Endothelial cell (in vitro differentiated cells): ENCODE results near the gene CUL4B. TPM values are rescaled to one million over a fixed set of nuclear protein-coding genes. Genes with fewer than 3 reads are reported as not detected.

Experiments
- DNase-seq: peaks from one replicate; pipeline ENCODE4 v3.0.0; 2021; ENCODE audit warnings: low spot score
- H3K27ac Mint-ChIP-seq: one replicate; pipeline ENCODE4 v1.8.0; 2021; ENCODE audit warnings: mixed read lengths, inconsistent platforms; ENCODE audit not compliant: unreplicated experiment
- H3K27me3 Mint-ChIP-seq: one replicate; pipeline ENCODE4 v1.8.0; 2021; ENCODE audit warnings: mild to moderate bottlenecking, moderate library complexity, mixed read lengths, inconsistent platforms; ENCODE audit not compliant: unreplicated experiment
- H3K36me3 Mint-ChIP-seq: one replicate; pipeline ENCODE4 v1.8.0; 2021; ENCODE audit warnings: mild to moderate bottlenecking, low read depth, mixed read lengths, inconsistent platforms; ENCODE audit not compliant: unreplicated experiment
- H3K4me1 Mint-ChIP-seq: one replicate; pipeline ENCODE4 v1.8.0; 2021; ENCODE audit warnings: mild to moderate bottlenecking, mixed read lengths, inconsistent platforms; ENCODE audit not compliant: unreplicated experiment
- H3K4me3 Mint-ChIP-seq: one replicate; pipeline ENCODE4 v1.8.0; 2021; ENCODE audit warnings: mild to moderate bottlenecking, mixed read lengths, inconsistent platforms; ENCODE audit not compliant: unreplicated experiment
- H3K9me3 Mint-ChIP-seq: one replicate; pipeline ENCODE4 v1.8.0; 2021; ENCODE audit warnings: mixed read lengths, inconsistent platforms; ENCODE audit not compliant: unreplicated experiment
- CTCF ChIP-seq: fragments of 200-600 bp; sonication (generic); IDR thresholded peaks from one replicate; pipeline ENCODE4 v1.5.0; 2021; ENCODE audit warnings: antibody characterized with exemption; ENCODE audit not compliant: unreplicated experiment
- total RNA-seq: library from RNA; stranded (reverse); fragmentation: NEBNext Ultra II Directional; extraction: Animal tissue kit (Norgen Biotek cat#: 25700); gene quantifications from one replicate; pipeline ENCODE4 v1.2.1, GENCODE V29; 2021; ENCODE audit not compliant: unreplicated experiment

The CUL4B gene
- total RNA-seq, 1 donor from 2014 or later, result 44.3 TPM

GRCh38 chrX:120534413-120535205, 26.2 kb downstream of the CUL4B start:
- H3K4me1 Mint-ChIP-seq, result no peaks in the 10 kb centered on the region
- H3K36me3 Mint-ChIP-seq, result peaks cover 13% of the 10 kb centered on the region
- no peak for DNase-seq
- no peak overlapping the region for H3K27ac Mint-ChIP-seq
- no peaks in the 10 kb centered on the region for H3K9me3 Mint-ChIP-seq
- no peak for TF ChIP-seq CTCF
- no peak overlapping the region for H3K4me3 Mint-ChIP-seq
- no peaks in the 10 kb centered on the region for H3K27me3 Mint-ChIP-seq

DNA sequence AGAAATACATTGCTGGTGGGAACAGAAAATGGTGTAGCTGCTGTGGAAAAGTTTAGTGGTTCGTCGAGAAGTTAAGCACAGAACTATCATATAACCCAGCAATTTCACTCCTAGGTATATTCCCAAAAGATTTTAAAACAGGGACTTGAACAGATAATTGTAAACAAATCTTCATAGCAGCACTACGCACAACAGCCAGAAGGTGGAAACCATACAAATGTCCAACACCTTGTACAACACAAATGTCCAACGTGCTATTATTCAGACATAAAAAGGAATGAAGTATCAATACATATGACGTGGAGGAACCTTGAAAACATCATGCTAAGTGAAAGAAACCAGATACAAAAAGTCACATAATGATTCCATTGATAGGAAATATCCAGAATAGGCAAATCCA, 37.9 kb downstream of the CUL4B start:
- no peaks in the 10 kb centered on the region for H3K27me3 Mint-ChIP-seq
- TF ChIP-seq CTCF, result no peak
- no peaks in the 10 kb centered on the region for H3K4me1 Mint-ChIP-seq
- DNase-seq, result no peak
- no peaks in the 10 kb centered on the region for H3K36me3 Mint-ChIP-seq
- no peak overlapping the region for H3K4me3 Mint-ChIP-seq
- no peaks in the 10 kb centered on the region for H3K9me3 Mint-ChIP-seq
- H3K27ac Mint-ChIP-seq, result no peak overlapping the region

DNA sequence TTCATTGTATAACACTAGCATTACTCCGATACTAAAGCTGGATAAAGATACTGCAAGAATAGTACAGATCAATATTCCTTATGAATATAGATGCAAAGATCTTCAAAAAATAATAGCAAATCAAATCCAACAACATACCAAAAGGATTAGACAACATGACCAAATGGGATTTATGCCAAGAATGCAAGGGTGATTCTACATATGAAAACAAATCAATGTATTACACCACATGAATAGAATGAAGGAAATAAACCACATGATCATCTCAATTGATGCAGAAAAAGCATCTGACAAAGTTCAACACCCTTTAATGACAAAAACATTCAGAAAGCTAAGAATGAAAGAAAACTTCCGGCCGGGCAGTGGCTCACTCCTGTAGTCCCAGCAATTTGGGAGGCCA, 42.8 kb downstream of the CUL4B start:
- Mint-ChIP-seq H3K4me3 (no peak overlapping the region), H3K4me1 (no peaks in the 10 kb centered on the region), H3K36me3 (no peaks in the 10 kb centered on the region), H3K27ac (no peak overlapping the region), H3K9me3 (no peaks in the 10 kb centered on the region), H3K27me3 (peaks cover 1% of the 10 kb centered on the region)
- no peak for TF ChIP-seq CTCF
- no peak for DNase-seq

GRCh38 chrX:120514236-120514635, 46.5 kb downstream of the CUL4B start:
- no peak overlapping the region for H3K27ac Mint-ChIP-seq
- no peaks in the 10 kb centered on the region for H3K36me3 Mint-ChIP-seq
- H3K27me3 Mint-ChIP-seq, result peaks cover 1% of the 10 kb centered on the region
- no peaks in the 10 kb centered on the region for H3K4me1 Mint-ChIP-seq
- TF ChIP-seq CTCF, result no peak
- no peaks in the 10 kb centered on the region for H3K9me3 Mint-ChIP-seq
- peak; percentile 2 for DNase-seq
- no peak overlapping the region for H3K4me3 Mint-ChIP-seq

DNA sequence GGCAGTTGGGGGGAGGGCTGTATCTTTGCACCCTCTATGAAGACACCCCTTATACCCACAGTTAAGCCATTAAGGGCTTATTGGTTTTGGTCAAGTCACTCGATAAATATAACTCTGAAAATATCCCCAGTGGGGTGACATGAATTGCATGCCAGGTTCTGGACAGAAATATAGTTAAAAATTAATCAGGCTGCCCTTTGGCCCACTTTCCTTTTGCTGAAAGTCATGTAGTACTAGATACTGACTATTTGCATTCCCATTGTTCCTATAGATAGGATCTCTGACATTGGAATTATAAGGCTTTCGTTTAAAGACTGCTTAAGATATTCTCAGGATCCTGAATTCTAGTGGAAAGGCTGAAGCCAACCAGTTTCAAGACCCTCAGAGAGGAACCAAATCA, 48.1 kb downstream of the CUL4B start:
- no peak overlapping the region for H3K4me3 Mint-ChIP-seq
- no peak for DNase-seq
- H3K4me1 Mint-ChIP-seq, result no peaks in the 10 kb centered on the region
- H3K9me3 Mint-ChIP-seq, result no peaks in the 10 kb centered on the region
- TF ChIP-seq CTCF, result no peak
- no peak overlapping the region for H3K27ac Mint-ChIP-seq
- H3K27me3 Mint-ChIP-seq, result peaks cover 1% of the 10 kb centered on the region
- no peaks in the 10 kb centered on the region for H3K36me3 Mint-ChIP-seq
